Esophagus squamous epithelium (tissue), 5 donors: ENCODE measurements around the gene KNDC1. TPM values are rescaled to one million over a fixed set of nuclear protein-coding genes. Genes with fewer than 3 reads are reported as not detected.

Experiments
- DNase-seq: peaks from one replicate; lab custom pipeline; 2025; lab: John Stamatoyannopoulos, UW
- H3K27ac ChIP-seq, 4 donors: fragments of 200-600 bp; sonication (generic); one replicate each; pipeline ENCODE4 v1.5.1; 2016 to 2019; ENCODE audit warnings: mild to moderate bottlenecking in 1 of 4
- H3K27me3 ChIP-seq, 4 donors: fragments of 200-600 bp; sonication (generic); 1 replicate in 3 of 4; 2 replicates in 1 of 4; pipeline versions ENCODE4 v1.5.1 to v1.6.0; 2017 to 2021; ENCODE audit warnings: antibody characterized with exemption in 1 of 4
- H3K36me3 ChIP-seq, 3 donors: fragments of 200-600 bp; sonication (generic); one replicate each; pipeline ENCODE4 v1.5.1; 2016 to 2019
- H3K4me1 ChIP-seq, 3 donors: fragments of 200-600 bp; sonication (generic); one replicate each; pipeline ENCODE4 v1.5.1; 2017 to 2019
- H3K4me3 ChIP-seq, 4 donors: fragments of 200-600 bp; sonication (generic); 1 replicate in 3 of 4; 2 replicates in 1 of 4; pipeline ENCODE4 v1.5.1; 2016 to 2019; ENCODE audit warnings: mild to moderate bottlenecking in 2 of 4, moderate library complexity in 1 of 4
- H3K9me3 ChIP-seq, 3 donors: fragments of 200-600 bp; sonication (generic); one replicate each; pipeline ENCODE4 v1.5.1; 2016 to 2019
- CTCF ChIP-seq, 6 experiments: fragments of 450-650 bp in 4 of 6; fragments of 200-600 bp in 2 of 6; sonication (generic) in 2 of 6; IDR thresholded peaks; one replicate each; pipeline ENCODE4 v1.5.1; 2016 to 2019; ENCODE audit warnings: antibody characterized with exemption in 6 of 6, mild to moderate bottlenecking in 4 of 6, moderate library complexity in 4 of 6
- POLR2A ChIP-seq, 4 donors: fragments of 450-650 bp; IDR thresholded peaks; one replicate each; pipeline ENCODE4 v1.6.1; 2017; ENCODE audit warnings: antibody characterized with exemption in 4 of 4, mild to moderate bottlenecking in 4 of 4, moderate library complexity in 3 of 4
- WGBS, 2 donors: methylation state at CpG; one replicate each; pipeline ENCODE4 v1.1.5; 2018; 5-methylcytosine and 5-hydroxymethylcytosine counted together
- intact Hi-C: fragments of 100-400 bp; cut with DNase I; formaldehyde crosslinking; loops from one replicate; pipeline ENCODE4 v1.15.0; 2022
- total RNA-seq, 4 donors: library from RNA; depleted of rRNA; stranded (reverse); fragments of >200 nt; gene quantifications; one replicate each; pipeline ENCODE4 v1.1.0, GENCODE V29; 2016
- donor health status: DM: yes; HTN: yes; CAD: no.

Gene KNDC1
- total RNA-seq, 4 donors from 2014 or later, result 0.19 to 0.64 (median 0.53) TPM; not detected in 1

GRCh38 chr10:133187091-133187905 lies 27.3 kb downstream of the KNDC1 start:
- no peak for DNase-seq
- Histone ChIP-seq H3K4me1 (no peaks in the 10 kb centered on the region), H3K9me3 (no peaks in the 10 kb centered on the region), H3K27ac (no peak overlapping the region), H3K27me3 (peaks cover 0 to 53% (median 0%) of the 10 kb centered on the region in 4 donors), H3K36me3 (no peaks in the 10 kb centered on the region), H3K4me3 (no peak overlapping the region)
- intact Hi-C loops, result no loop called here
- WGBS, 2 donors, result 82% methylated on average over 14 of the region's 38 CpGs; no CpG with 5 or more reads in 1 of the 2 donors
- TF ChIP-seq POLR2A (IDR thresholded peaks at IDR 0.05) (no peak), CTCF (IDR thresholded peaks at IDR 0.05) (no peak)

GRCh38 chr10:133187906-133188681 lies 28.1 kb downstream of the KNDC1 start:
- Histone ChIP-seq H3K4me1 (no peaks in the 10 kb centered on the region), H3K27me3 (peaks cover 0 to 49% (median 0%) of the 10 kb centered on the region in 4 donors), H3K4me3 (no peak overlapping the region), H3K27ac (no peak overlapping the region), H3K36me3 (no peaks in the 10 kb centered on the region), H3K9me3 (no peaks in the 10 kb centered on the region)
- intact Hi-C loops, result no loop called here
- DNase-seq, result no peak
- TF ChIP-seq POLR2A (IDR thresholded peaks at IDR 0.05) (no peak), CTCF (IDR thresholded peaks at IDR 0.05) (no peak)
- 70 to 85% methylated on average over 2 to 8 of the region's 38 CpGs for WGBS, 2 donors

- DNase-seq, result no peak
- 68 to 87% methylated on average over 6 to 7 of the region's 22 CpGs for WGBS, 2 donors
- H3K27me3 ChIP-seq, result peaks cover 0 to 49% (median 0%) of the 10 kb centered on the region in 4 donors
- TF ChIP-seq POLR2A (IDR thresholded peaks at IDR 0.05) (no peak), CTCF (IDR thresholded peaks at IDR 0.05) (no peak)
- H3K4me1 ChIP-seq, result no peaks in the 10 kb centered on the region
- no peak overlapping the region for H3K27ac ChIP-seq
- H3K9me3 ChIP-seq, result no peaks in the 10 kb centered on the region
- no peak overlapping the region for H3K4me3 ChIP-seq
- H3K36me3 ChIP-seq, result no peaks in the 10 kb centered on the region
- intact Hi-C loops, result no loop called here
Measured at GRCh38 chr10:133189256-133189655, 29.2 kb downstream of the KNDC1 start.

- TF ChIP-seq POLR2A (IDR thresholded peaks at IDR 0.05) (no peak), CTCF (IDR thresholded peaks at IDR 0.05) (no peak)
- Histone ChIP-seq H3K27ac (no peak overlapping the region), H3K36me3 (no peaks in the 10 kb centered on the region), H3K27me3 (peaks cover 0 to 49% (median 0%) of the 10 kb centered on the region in 4 donors), H3K9me3 (no peaks in the 10 kb centered on the region), H3K4me3 (no peak overlapping the region), H3K4me1 (no peaks in the 10 kb centered on the region)
- intact Hi-C loops, result no loop called here
- DNase-seq, result no peak
- WGBS, 2 donors, result 70 to 81% methylated on average over 2 to 8 of the region's 14 CpGs
Measured at GRCh38 chr10:133189726-133190125, 29.7 kb downstream of the KNDC1 start.

- no peak for DNase-seq
- 85 to 97% methylated on average over 10 of the region's 10 CpGs for WGBS, 2 donors
- H3K27ac ChIP-seq, result no peak overlapping the region
- H3K36me3 ChIP-seq, result no peaks in the 10 kb centered on the region
- intact Hi-C loops, result no loop called here
- no peak overlapping the region for H3K4me3 ChIP-seq
- no peaks in the 10 kb centered on the region for H3K4me1 ChIP-seq
- peaks cover 0 to 54% (median 0%) of the 10 kb centered on the region in 4 donors for H3K27me3 ChIP-seq
- H3K9me3 ChIP-seq, result no peaks in the 10 kb centered on the region
- TF ChIP-seq POLR2A (IDR thresholded peaks at IDR 0.05), result no peak
Measured at GRCh38 chr10:133190225-133190624, 30.2 kb downstream of the KNDC1 start.
